Neural cell (in vitro differentiated cells): Measurements from ENCODE around the gene ZDHHC5. TPM values are rescaled to one million over a fixed set of nuclear protein-coding genes. Genes with fewer than 3 reads are reported as not detected.
A peak's percentile ranks its signal among the peaks of the same experiment; 100 is the strongest.

Experiments
- H2AFZ ChIP-seq: fragments of 200-600, 300-800 bp; sonication (generic), shearing (Covaris generic); 2 replicates; pipeline ENCODE4 v1.6.0; 2014; ENCODE audit warnings: low read depth, mild to moderate bottlenecking, antibody characterized with exemption, low read length, moderate library complexity
- H3F3A ChIP-seq: fragments of 200-600 bp; shearing (Covaris generic); 2 replicates; pipeline ENCODE4 v1.6.1; 2016; ENCODE audit warnings: mild to moderate bottlenecking, moderate library complexity, mixed read lengths, antibody characterized with exemption, low read length; ENCODE audit not compliant: insufficient read depth, poor library complexity, severe bottlenecking
- H3K27ac ChIP-seq: fragments of 200-600, 300-800 bp; sonication (generic), shearing (Covaris generic); 2 replicates; pipeline ENCODE4 v1.5.1; 2014; ENCODE audit warnings: mild to moderate bottlenecking, low read length, moderate library complexity
- H3K27me3 ChIP-seq: fragments of 300-800, 200-600 bp; sonication (generic), shearing (Covaris generic); 2 replicates; pipeline ENCODE4 v1.6.0; 2014; ENCODE audit warnings: mild to moderate bottlenecking, low read depth, low read length, moderate library complexity; ENCODE audit not compliant: insufficient read depth
- H3K36me3 ChIP-seq: fragments of 300-800, 200-600 bp; sonication (generic), shearing (Covaris generic); 2 replicates; pipeline ENCODE4 v1.5.1; 2014; ENCODE audit warnings: mild to moderate bottlenecking, antibody characterized with exemption, low read length, moderate library complexity; ENCODE audit not compliant: insufficient read depth
- H3K4me2 ChIP-seq: fragments of 300-800, 200-600 bp; sonication (generic), shearing (Covaris generic); 2 replicates; pipeline ENCODE4 v1.6.0; 2014; ENCODE audit warnings: mild to moderate bottlenecking, low read length
- H3K4me3 ChIP-seq: fragments of 300-800, 200-600 bp; sonication (generic), shearing (Covaris generic); 2 replicates; pipeline ENCODE4 v1.5.1; 2014; ENCODE audit warnings: mild to moderate bottlenecking, low read length, moderate library complexity
- H3K79me2 ChIP-seq: fragments of 200-600 bp; shearing (Covaris generic); replicated peaks from 2 replicates; pipeline ENCODE4 v1.6.0; 2014; ENCODE audit warnings: mild to moderate bottlenecking, low read length, moderate library complexity; ENCODE audit not compliant: insufficient read depth
- H3K9ac ChIP-seq: fragments of 300-800, 200-600 bp; sonication (generic), shearing (Covaris generic); 2 replicates; pipeline ENCODE4 v1.6.1; 2016; ENCODE audit warnings: mild to moderate bottlenecking, low read length, mixed read lengths
- H3K9me2 ChIP-seq: fragments of 200-600 bp; shearing (Covaris generic); 2 replicates; pipeline ENCODE4 v1.6.1; 2016; ENCODE audit warnings: mild to moderate bottlenecking, low read length, mixed read lengths; ENCODE audit not compliant: insufficient read depth
- H3K9me3 ChIP-seq: fragments of 200-600, 300-800 bp; sonication (generic), shearing (Covaris generic); 2 replicates; pipeline ENCODE4 v1.6.1; 2016; ENCODE audit warnings: mild to moderate bottlenecking, mixed run types, low read length, moderate library complexity, mixed read lengths
- H4K20me1 ChIP-seq: fragments of 200-600 bp; shearing (Covaris generic); 2 replicates; pipeline ENCODE4 v1.6.1; 2016; ENCODE audit warnings: mild to moderate bottlenecking, mixed run types; ENCODE audit not compliant: insufficient read depth
- EP300 ChIP-seq: fragments of 450-650 bp; conservative IDR thresholded peaks from 2 replicates; pipeline ENCODE4 v1.6.1; 2014; ENCODE audit warnings: antibody characterized with exemption, mild to moderate bottlenecking, moderate library complexity; ENCODE audit not compliant: poor library complexity, severe bottlenecking
- EZH2 ChIP-seq: fragments of 200-600, 300-800 bp; shearing (Covaris generic), sonication (generic); IDR thresholded peaks from 2 replicates; pipeline ENCODE4 v1.6.1; 2014; ENCODE audit warnings: antibody characterized with exemption, low read length, borderline replicate concordance, mild to moderate bottlenecking; ENCODE audit not compliant: insufficient read depth, poor library complexity, severe bottlenecking
- MXI1 ChIP-seq: fragments of 450-650 bp; conservative IDR thresholded peaks from 2 replicates; pipeline ENCODE4 v1.6.1; 2014; ENCODE audit warnings: antibody characterized with exemption, mild to moderate bottlenecking; ENCODE audit not compliant: poor library complexity, severe bottlenecking
- POLR2AphosphoS5 ChIP-seq: IDR thresholded peaks from 2 replicates; pipeline ENCODE4 v1.6.1; 2012
- RAD21 ChIP-seq: fragments of 450-650 bp; conservative IDR thresholded peaks from 2 replicates; pipeline ENCODE4 v1.6.1; 2014; ENCODE audit warnings: antibody characterized with exemption, mild to moderate bottlenecking, moderate library complexity
- SMC3 ChIP-seq: fragments of 450-650 bp; conservative IDR thresholded peaks from 2 replicates; pipeline ENCODE4 v1.6.1; 2014; ENCODE audit warnings: antibody characterized with exemption, mild to moderate bottlenecking, moderate library complexity; ENCODE audit not compliant: poor library complexity
- TAF1 ChIP-seq: IDR thresholded peaks from 2 replicates; pipeline ENCODE4 v1.6.1; 2012; ENCODE audit warnings: low read depth
- polyA plus RNA-seq: library from polyadenylated mRNA; depleted of rRNA; stranded (reverse); fragments of >200 nt; gene quantifications from 2 replicates; pipeline ENCODE4 v1.2.3, GENCODE V29; 2014
- TF ChIP-seq, protein P1 (sequence below): IDR thresholded peaks from 2 replicates; pipeline ENCODE4 v1.6.1; 2012; ENCODE audit warnings: borderline replicate concordance
- TF ChIP-seq, protein P2 (sequence below): fragments of 450-650 bp; IDR thresholded peaks from 2 replicates; pipeline ENCODE4 v1.5.1; 2014; ENCODE audit warnings: antibody characterized with exemption, mild to moderate bottlenecking, moderate library complexity; ENCODE audit not compliant: poor library complexity, severe bottlenecking

Gene ZDHHC5
- polyA plus RNA-seq, 1 donor from 2014 or later, result 15.8 TPM

DNA sequence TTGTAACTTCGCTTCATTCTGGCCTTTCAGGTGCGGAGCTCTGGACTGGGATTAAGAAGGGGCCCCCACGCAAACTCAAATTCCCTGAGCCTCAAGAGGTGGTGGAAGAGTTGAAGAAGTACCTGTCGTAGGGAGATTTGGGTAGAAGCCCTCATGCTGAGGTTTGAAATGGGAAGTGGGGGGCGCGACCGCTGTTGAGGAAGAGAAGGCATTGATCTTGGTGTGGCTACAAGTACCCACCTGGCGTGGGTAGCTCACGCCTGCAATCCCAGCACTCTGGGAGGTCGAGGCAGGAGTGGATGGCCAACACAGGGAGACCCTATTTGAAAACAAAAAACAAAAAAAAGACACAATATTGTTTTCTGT, 74.2 kb downstream of the ZDHHC5 start:
- peak overlapping the region; percentile 90 for H3K9ac ChIP-seq
- peak overlapping the region; percentile 90 for H3K4me3 ChIP-seq
- TF ChIP-seq, protein P1, sequence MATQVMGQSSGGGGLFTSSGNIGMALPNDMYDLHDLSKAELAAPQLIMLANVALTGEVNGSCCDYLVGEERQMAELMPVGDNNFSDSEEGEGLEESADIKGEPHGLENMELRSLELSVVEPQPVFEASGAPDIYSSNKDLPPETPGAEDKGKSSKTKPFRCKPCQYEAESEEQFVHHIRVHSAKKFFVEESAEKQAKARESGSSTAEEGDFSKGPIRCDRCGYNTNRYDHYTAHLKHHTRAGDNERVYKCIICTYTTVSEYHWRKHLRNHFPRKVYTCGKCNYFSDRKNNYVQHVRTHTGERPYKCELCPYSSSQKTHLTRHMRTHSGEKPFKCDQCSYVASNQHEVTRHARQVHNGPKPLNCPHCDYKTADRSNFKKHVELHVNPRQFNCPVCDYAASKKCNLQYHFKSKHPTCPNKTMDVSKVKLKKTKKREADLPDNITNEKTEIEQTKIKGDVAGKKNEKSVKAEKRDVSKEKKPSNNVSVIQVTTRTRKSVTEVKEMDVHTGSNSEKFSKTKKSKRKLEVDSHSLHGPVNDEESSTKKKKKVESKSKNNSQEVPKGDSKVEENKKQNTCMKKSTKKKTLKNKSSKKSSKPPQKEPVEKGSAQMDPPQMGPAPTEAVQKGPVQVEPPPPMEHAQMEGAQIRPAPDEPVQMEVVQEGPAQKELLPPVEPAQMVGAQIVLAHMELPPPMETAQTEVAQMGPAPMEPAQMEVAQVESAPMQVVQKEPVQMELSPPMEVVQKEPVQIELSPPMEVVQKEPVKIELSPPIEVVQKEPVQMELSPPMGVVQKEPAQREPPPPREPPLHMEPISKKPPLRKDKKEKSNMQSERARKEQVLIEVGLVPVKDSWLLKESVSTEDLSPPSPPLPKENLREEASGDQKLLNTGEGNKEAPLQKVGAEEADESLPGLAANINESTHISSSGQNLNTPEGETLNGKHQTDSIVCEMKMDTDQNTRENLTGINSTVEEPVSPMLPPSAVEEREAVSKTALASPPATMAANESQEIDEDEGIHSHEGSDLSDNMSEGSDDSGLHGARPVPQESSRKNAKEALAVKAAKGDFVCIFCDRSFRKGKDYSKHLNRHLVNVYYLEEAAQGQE, result no peak
- TF ChIP-seq EP300, result no peak
- TF ChIP-seq MXI1, result no peak
- TF ChIP-seq TAF1, result no peak
- H3K79me2 ChIP-seq, result peaks cover 17% of the 10 kb centered on the region
- H3F3A ChIP-seq, result peaks cover 3% of the 10 kb centered on the region
- no peak overlapping the region for H2AFZ ChIP-seq
- peak overlapping the region; percentile 87 for H3K4me2 ChIP-seq
- H3K9me3 ChIP-seq, result no peaks in the 10 kb centered on the region
- no peaks in the 10 kb centered on the region for H3K27me3 ChIP-seq
- peak overlapping the region; percentile 83 for H3K27ac ChIP-seq
- H3K9me2 ChIP-seq, result no peaks in the 10 kb centered on the region
- H3K36me3 ChIP-seq, result peaks cover 15% of the 10 kb centered on the region
- H4K20me1 ChIP-seq, result no peaks in the 10 kb centered on the region

DNA sequence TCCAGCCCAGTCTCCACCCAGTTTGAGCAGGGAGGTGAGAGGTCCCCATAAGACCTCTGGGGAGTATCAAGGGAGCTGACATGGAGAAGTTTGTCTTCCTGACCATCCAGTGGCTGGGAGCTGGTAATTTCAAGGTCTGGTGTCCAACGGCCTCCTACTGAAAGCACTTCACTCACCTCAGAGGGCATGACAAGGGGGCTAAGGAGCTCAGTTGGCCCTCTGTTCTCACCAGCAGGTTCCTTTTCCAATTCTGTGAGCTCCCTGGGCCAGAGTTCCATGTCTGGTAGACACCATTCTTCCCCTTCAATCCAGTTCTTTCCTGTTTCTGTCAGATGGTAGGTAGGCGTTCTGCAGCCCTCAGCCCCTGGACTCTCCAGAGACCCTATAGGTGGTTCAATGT, 76.4 kb downstream of the ZDHHC5 start:
- Histone ChIP-seq H3K9ac (no peak overlapping the region), H3K27me3 (no peaks in the 10 kb centered on the region), H3K9me3 (no peaks in the 10 kb centered on the region), H3K4me3 (no peak overlapping the region), H3K36me3 (peaks cover 15% of the 10 kb centered on the region), H3F3A (peaks cover 3% of the 10 kb centered on the region), H3K79me2 (peaks cover 17% of the 10 kb centered on the region), H3K27ac (no peak overlapping the region), H3K4me2 (no peak overlapping the region), H4K20me1 (no peaks in the 10 kb centered on the region), H3K9me2 (no peaks in the 10 kb centered on the region), H2AFZ (no peak overlapping the region)
- TF ChIP-seq MXI1 (no peak), EP300 (no peak), SMC3 (no peak), RAD21 (no peak), POLR2AphosphoS5 (no peak), TAF1 (no peak), EZH2 (no peak)
- TF ChIP-seq, protein P2, sequence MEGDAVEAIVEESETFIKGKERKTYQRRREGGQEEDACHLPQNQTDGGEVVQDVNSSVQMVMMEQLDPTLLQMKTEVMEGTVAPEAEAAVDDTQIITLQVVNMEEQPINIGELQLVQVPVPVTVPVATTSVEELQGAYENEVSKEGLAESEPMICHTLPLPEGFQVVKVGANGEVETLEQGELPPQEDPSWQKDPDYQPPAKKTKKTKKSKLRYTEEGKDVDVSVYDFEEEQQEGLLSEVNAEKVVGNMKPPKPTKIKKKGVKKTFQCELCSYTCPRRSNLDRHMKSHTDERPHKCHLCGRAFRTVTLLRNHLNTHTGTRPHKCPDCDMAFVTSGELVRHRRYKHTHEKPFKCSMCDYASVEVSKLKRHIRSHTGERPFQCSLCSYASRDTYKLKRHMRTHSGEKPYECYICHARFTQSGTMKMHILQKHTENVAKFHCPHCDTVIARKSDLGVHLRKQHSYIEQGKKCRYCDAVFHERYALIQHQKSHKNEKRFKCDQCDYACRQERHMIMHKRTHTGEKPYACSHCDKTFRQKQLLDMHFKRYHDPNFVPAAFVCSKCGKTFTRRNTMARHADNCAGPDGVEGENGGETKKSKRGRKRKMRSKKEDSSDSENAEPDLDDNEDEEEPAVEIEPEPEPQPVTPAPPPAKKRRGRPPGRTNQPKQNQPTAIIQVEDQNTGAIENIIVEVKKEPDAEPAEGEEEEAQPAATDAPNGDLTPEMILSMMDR, result no peak
- TF ChIP-seq, protein P1, result no peak
